GM23338 (cell line): ENCODE measurements around the gene L3MBTL4. TPM values are rescaled to one million over a fixed set of nuclear protein-coding genes. Genes with fewer than 3 reads are reported as not detected.

Experiments used
- ATAC-seq: fragments of 200-7000 bp; cut with Tn5 transposase; 3 replicates; pipeline ENCODE4 v1.9.1; 2020
- DNase-seq: peaks from one replicate; pipeline ENCODE4 v3.0.0-alpha.2; 2015; ENCODE audit warnings: low spot score
- H2AFZ ChIP-seq: fragments of 200-600 bp; sonication (generic); 2 replicates; pipeline ENCODE4 v1.8.0; 2016; ENCODE audit warnings: antibody characterized with exemption, mild to moderate bottlenecking, moderate library complexity
- H3F3A ChIP-seq: fragments of 200-600 bp; sonication (generic); replicated peaks from 2 replicates; pipeline ENCODE4 v1.8.0; 2017; ENCODE audit warnings: antibody characterized with exemption, mixed run types, low read depth
- H3K27ac ChIP-seq: fragments of 200-600 bp; sonication (generic); 2 replicates; pipeline ENCODE4 v1.6.1; 2016; ENCODE audit warnings: low read depth
- H3K27me3 ChIP-seq: fragments of 200-600 bp; sonication (generic); 2 replicates; pipeline ENCODE4 v1.8.0; 2016; ENCODE audit warnings: mild to moderate bottlenecking, mixed run types, moderate library complexity; ENCODE audit not compliant: insufficient read depth
- H3K36me3 ChIP-seq: fragments of 200-600 bp; sonication (generic); 2 replicates; pipeline ENCODE4 v1.8.0; 2016; ENCODE audit warnings: mild to moderate bottlenecking; ENCODE audit not compliant: insufficient read depth
- H3K4me1 ChIP-seq: fragments of 200-600 bp; sonication (generic); 2 replicates; pipeline ENCODE4 v1.8.0; 2016; ENCODE audit warnings: mild to moderate bottlenecking, moderate library complexity; ENCODE audit not compliant: insufficient read depth
- H3K4me2 ChIP-seq: fragments of 200-600 bp; sonication (generic); 2 replicates; pipeline ENCODE4 v1.7.1; 2017; ENCODE audit warnings: mixed run types
- H3K4me3 ChIP-seq: fragments of 200-600 bp; sonication (generic); 2 replicates; pipeline ENCODE4 v1.6.1; 2016; ENCODE audit warnings: mixed run types
- H3K79me2 ChIP-seq: fragments of 200-600 bp; sonication (generic); replicated peaks from 2 replicates; pipeline ENCODE4 v1.8.0; 2017; ENCODE audit warnings: mild to moderate bottlenecking; ENCODE audit not compliant: insufficient read depth
- H3K9me2 ChIP-seq: fragments of 200-600 bp; sonication (generic); 2 replicates; pipeline ENCODE4 v1.8.0; 2017; ENCODE audit not compliant: insufficient read depth
- H4K20me1 ChIP-seq: fragments of 200-600 bp; sonication (generic); replicated peaks from 2 replicates; pipeline ENCODE4 v1.8.0; 2017; ENCODE audit warnings: mild to moderate bottlenecking; ENCODE audit not compliant: insufficient read depth
- H3K27ac Mint-ChIP-seq: 2 replicates; pipeline ENCODE4 v1.8.0; 2020; ENCODE audit warnings: inconsistent platforms, mild to moderate bottlenecking, moderate library complexity, mixed read lengths
- H3K27me3 Mint-ChIP-seq: 3 replicates; pipeline ENCODE4 v1.8.0; 2022; ENCODE audit warnings: low read depth, mild to moderate bottlenecking, moderate library complexity, mixed read lengths, inconsistent platforms; ENCODE audit not compliant: insufficient read depth, poor library complexity
- H3K36me3 Mint-ChIP-seq: 3 replicates; pipeline ENCODE4 v1.8.0; 2021; ENCODE audit warnings: low read depth, mild to moderate bottlenecking, inconsistent platforms, moderate library complexity, mixed read lengths
- H3K4me1 Mint-ChIP-seq: 3 replicates; pipeline ENCODE4 v1.8.0; 2020; ENCODE audit warnings: mild to moderate bottlenecking, inconsistent platforms, mixed read lengths
- H3K4me3 Mint-ChIP-seq: 3 replicates; pipeline ENCODE4 v1.8.0; 2021; ENCODE audit warnings: moderate library complexity, mild to moderate bottlenecking, inconsistent platforms, mixed read lengths
- H3K9me3 Mint-ChIP-seq: 3 replicates; pipeline ENCODE4 v1.8.0; 2020; ENCODE audit warnings: moderate library complexity, mild to moderate bottlenecking, inconsistent platforms, mixed read lengths
- CREB1 ChIP-seq: fragments of 250-450 bp; sonication (Bioruptor Pico); IDR thresholded peaks from 2 replicates; pipeline ENCODE4 v1.5.0; 2020; ENCODE audit warnings: low read depth, mild to moderate bottlenecking, moderate library complexity
- EZH2phosphoT487 ChIP-seq: fragments of 200-600 bp; sonication (generic); IDR thresholded peaks from one replicate; pipeline ENCODE4 v1.8.1; 2018; ENCODE audit warnings: antibody characterized with exemption; ENCODE audit not compliant: unreplicated experiment
- JUNB ChIP-seq: IDR thresholded peaks from one replicate; pipeline ENCODE4 v1.6.1; 2016; ENCODE audit warnings: antibody characterized with exemption; ENCODE audit not compliant: unreplicated experiment
- POLR2AphosphoS5 ChIP-seq: IDR thresholded peaks from 2 replicates; pipeline ENCODE4 v1.6.1; 2016; ENCODE audit warnings: antibody characterized with exemption, low read depth
- ZNF114 ChIP-seq: fragments of 250-450 bp; sonication (Bioruptor Pico); IDR thresholded peaks from 2 replicates; pipeline ENCODE4 v1.5.0; 2020; ENCODE audit warnings: mild to moderate bottlenecking, moderate library complexity
- ZNF331 ChIP-seq: fragments of 250-450 bp; sonication (Bioruptor Pico); IDR thresholded peaks from 2 replicates; pipeline ENCODE4 v1.5.0; 2020; ENCODE audit warnings: low read depth, mild to moderate bottlenecking, moderate library complexity
- polyA plus RNA-seq: library from polyadenylated mRNA; unstranded; fragments of >200 nt; fragmentation: Nextera tagmentation; extraction: Ambion mirVana; gene quantifications from 2 replicates; pipeline ENCODE4 v1.2.1, GENCODE V29; 2016
- total RNA-seq: library from RNA; depleted of rRNA; stranded (reverse); fragments of >200 nt; shearing (Covaris generic); gene quantifications from 2 replicates; pipeline ENCODE4 v1.2.3, GENCODE V29; 2014
- TF ChIP-seq, protein P1 (sequence below): fragments of 250-450 bp; sonication (Bioruptor Pico); IDR thresholded peaks from 2 replicates; pipeline ENCODE4 v1.5.0; 2020; ENCODE audit warnings: mild to moderate bottlenecking, moderate library complexity
- TF ChIP-seq, protein P2 (sequence below): IDR thresholded peaks from 2 replicates; pipeline ENCODE4 v1.6.1; 2016; ENCODE audit warnings: antibody characterized with exemption
- TF ChIP-seq, protein P3 (sequence below): IDR thresholded peaks from one replicate; pipeline ENCODE4 v1.6.1; 2018; ENCODE audit warnings: antibody characterized with exemption; ENCODE audit not compliant: unreplicated experiment

The L3MBTL4 gene
- total and polyA plus RNA-seq, 2 experiments from 2014 or later = 0.48 to 2.8 TPM

DNA sequence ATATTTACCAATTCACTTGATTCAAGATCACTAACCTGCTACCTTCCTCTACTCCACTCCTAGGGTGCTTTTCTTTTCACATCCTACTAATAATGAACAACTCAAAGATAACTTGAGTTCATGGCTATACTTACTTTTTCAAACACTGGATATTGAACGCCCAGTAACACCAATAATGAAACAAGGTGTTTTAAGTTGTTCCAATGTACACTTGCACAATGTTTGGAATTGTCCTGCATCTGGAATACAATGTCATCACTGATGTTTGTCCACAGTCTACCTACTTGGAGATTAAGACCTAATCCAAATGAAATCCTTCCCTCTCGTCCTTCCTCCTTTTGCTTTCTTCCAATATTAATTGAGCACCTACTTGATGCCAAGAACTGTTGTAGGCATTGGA lies 301.1 kb downstream of the L3MBTL4 start:
- Mint-ChIP-seq H3K9me3 (no peaks in the 10 kb centered on the region), H3K27ac (no peak overlapping the region), H3K4me1 (no peaks in the 10 kb centered on the region)

DNA sequence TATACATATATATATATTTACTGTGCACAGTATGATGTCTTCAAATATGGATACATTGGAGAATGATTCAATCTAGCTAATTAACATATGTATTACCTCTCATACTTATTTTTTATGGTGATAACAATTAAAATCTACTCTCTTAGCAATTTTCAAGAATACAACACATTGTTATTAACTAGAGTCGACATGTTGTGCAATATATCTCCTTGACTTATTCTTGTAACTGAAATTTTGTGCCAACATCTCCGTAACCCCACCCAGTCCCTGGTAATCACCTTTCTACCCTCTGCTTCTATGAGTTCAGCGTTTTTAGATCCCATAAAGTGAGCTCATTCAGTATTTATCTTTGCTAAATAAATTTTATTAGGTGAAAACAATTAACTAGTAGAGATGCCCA lies 303.0 kb downstream of the L3MBTL4 start:
- Histone ChIP-seq H2AFZ (no peak overlapping the region), H4K20me1 (no peaks in the 10 kb centered on the region; the same call in 1 of the 2 replicates), H3K79me2 (no peaks in the 10 kb centered on the region), H3K27ac (no peak overlapping the region), H3K4me3 (no peak overlapping the region), H3K4me2 (no peak overlapping the region), H3F3A (no peaks in the 10 kb centered on the region), H3K36me3 (no peaks in the 10 kb centered on the region), H3K4me1 (no peaks in the 10 kb centered on the region), H3K27me3 (no peaks in the 10 kb centered on the region), H3K9me2 (0 out of 2 replicates have a peak, but pooled peaks cover 6% of the 10 kb centered on the region)
- H3K27ac Mint-ChIP-seq = no peak overlapping the region
- no peak overlapping the region for H3K4me3 Mint-ChIP-seq
- DNase-seq = no peak
- H3K27me3 Mint-ChIP-seq = peaks cover 7% of the 10 kb centered on the region
- no peaks in the 10 kb centered on the region for H3K9me3 Mint-ChIP-seq
- H3K4me1 Mint-ChIP-seq = no peaks in the 10 kb centered on the region
- no peaks in the 10 kb centered on the region for H3K36me3 Mint-ChIP-seq
- ATAC-seq = no peak
- TF ChIP-seq, protein P1, sequence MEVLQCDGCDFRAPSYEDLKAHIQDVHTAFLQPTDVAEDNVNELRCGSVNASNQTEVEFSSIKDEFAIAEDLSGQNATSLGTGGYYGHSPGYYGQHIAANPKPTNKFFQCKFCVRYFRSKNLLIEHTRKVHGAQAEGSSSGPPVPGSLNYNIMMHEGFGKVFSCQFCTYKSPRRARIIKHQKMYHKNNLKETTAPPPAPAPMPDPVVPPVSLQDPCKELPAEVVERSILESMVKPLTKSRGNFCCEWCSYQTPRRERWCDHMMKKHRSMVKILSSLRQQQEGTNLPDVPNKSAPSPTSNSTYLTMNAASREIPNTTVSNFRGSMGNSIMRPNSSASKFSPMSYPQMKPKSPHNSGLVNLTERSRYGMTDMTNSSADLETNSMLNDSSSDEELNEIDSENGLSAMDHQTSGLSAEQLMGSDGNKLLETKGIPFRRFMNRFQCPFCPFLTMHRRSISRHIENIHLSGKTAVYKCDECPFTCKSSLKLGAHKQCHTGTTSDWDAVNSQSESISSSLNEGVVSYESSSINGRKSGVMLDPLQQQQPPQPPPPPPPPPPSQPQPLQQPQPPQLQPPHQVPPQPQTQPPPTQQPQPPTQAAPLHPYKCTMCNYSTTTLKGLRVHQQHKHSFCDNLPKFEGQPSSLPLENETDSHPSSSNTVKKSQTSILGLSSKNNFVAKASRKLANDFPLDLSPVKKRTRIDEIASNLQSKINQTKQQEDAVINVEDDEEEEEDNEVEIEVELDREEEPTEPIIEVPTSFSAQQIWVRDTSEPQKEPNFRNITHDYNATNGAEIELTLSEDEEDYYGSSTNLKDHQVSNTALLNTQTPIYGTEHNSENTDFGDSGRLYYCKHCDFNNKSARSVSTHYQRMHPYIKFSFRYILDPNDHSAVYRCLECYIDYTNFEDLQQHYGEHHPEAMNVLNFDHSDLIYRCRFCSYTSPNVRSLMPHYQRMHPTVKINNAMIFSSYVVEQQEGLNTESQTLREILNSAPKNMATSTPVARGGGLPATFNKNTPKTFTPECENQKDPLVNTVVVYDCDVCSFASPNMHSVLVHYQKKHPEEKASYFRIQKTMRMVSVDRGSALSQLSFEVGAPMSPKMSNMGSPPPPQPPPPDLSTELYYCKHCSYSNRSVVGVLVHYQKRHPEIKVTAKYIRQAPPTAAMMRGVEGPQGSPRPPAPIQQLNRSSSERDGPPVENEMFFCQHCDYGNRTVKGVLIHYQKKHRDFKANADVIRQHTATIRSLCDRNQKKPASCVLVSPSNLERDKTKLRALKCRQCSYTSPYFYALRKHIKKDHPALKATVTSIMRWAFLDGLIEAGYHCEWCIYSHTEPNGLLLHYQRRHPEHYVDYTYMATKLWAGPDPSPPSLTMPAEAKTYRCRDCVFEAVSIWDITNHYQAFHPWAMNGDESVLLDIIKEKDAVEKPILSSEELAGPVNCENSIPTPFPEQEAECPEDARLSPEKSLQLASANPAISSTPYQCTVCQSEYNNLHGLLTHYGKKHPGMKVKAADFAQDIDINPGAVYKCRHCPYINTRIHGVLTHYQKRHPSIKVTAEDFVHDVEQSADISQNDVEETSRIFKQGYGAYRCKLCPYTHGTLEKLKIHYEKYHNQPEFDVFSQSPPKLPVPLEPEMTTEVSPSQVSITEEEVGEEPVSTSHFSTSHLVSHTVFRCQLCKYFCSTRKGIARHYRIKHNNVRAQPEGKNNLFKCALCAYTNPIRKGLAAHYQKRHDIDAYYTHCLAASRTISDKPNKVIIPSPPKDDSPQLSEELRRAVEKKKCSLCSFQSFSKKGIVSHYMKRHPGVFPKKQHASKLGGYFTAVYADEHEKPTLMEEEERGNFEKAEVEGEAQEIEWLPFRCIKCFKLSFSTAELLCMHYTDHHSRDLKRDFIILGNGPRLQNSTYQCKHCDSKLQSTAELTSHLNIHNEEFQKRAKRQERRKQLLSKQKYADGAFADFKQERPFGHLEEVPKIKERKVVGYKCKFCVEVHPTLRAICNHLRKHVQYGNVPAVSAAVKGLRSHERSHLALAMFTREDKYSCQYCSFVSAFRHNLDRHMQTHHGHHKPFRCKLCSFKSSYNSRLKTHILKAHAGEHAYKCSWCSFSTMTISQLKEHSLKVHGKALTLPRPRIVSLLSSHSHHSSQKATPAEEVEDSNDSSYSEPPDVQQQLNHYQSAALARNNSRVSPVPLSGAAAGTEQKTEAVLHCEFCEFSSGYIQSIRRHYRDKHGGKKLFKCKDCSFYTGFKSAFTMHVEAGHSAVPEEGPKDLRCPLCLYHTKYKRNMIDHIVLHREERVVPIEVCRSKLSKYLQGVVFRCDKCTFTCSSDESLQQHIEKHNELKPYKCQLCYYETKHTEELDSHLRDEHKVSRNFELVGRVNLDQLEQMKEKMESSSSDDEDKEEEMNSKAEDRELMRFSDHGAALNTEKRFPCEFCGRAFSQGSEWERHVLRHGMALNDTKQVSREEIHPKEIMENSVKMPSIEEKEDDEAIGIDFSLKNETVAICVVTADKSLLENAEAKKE (CRISPR knock-in tag) = no peak
- TF ChIP-seq, protein P2, sequence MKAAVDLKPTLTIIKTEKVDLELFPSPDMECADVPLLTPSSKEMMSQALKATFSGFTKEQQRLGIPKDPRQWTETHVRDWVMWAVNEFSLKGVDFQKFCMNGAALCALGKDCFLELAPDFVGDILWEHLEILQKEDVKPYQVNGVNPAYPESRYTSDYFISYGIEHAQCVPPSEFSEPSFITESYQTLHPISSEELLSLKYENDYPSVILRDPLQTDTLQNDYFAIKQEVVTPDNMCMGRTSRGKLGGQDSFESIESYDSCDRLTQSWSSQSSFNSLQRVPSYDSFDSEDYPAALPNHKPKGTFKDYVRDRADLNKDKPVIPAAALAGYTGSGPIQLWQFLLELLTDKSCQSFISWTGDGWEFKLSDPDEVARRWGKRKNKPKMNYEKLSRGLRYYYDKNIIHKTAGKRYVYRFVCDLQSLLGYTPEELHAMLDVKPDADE = no peak
- no peak for TF ChIP-seq EZH2phosphoT487
- TF ChIP-seq CREB1 (CRISPR knock-in tag) = no peak
- TF ChIP-seq, protein P3, sequence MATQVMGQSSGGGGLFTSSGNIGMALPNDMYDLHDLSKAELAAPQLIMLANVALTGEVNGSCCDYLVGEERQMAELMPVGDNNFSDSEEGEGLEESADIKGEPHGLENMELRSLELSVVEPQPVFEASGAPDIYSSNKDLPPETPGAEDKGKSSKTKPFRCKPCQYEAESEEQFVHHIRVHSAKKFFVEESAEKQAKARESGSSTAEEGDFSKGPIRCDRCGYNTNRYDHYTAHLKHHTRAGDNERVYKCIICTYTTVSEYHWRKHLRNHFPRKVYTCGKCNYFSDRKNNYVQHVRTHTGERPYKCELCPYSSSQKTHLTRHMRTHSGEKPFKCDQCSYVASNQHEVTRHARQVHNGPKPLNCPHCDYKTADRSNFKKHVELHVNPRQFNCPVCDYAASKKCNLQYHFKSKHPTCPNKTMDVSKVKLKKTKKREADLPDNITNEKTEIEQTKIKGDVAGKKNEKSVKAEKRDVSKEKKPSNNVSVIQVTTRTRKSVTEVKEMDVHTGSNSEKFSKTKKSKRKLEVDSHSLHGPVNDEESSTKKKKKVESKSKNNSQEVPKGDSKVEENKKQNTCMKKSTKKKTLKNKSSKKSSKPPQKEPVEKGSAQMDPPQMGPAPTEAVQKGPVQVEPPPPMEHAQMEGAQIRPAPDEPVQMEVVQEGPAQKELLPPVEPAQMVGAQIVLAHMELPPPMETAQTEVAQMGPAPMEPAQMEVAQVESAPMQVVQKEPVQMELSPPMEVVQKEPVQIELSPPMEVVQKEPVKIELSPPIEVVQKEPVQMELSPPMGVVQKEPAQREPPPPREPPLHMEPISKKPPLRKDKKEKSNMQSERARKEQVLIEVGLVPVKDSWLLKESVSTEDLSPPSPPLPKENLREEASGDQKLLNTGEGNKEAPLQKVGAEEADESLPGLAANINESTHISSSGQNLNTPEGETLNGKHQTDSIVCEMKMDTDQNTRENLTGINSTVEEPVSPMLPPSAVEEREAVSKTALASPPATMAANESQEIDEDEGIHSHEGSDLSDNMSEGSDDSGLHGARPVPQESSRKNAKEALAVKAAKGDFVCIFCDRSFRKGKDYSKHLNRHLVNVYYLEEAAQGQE = no peak
- TF ChIP-seq ZNF114 (CRISPR knock-in tag) = no peak
- no peak for TF ChIP-seq POLR2AphosphoS5
- TF ChIP-seq JUNB = no peak
- no peak for TF ChIP-seq ZNF331 (CRISPR knock-in tag)

More for the DNA sequence above, 301.1 kb downstream of the L3MBTL4 start:
- Histone ChIP-seq H4K20me1 (no peaks in the 10 kb centered on the region; the same call in 1 of the 2 replicates), H3K9me2 (0 out of 2 replicates have a peak, but pooled peaks cover 6% of the 10 kb centered on the region), H3F3A (no peaks in the 10 kb centered on the region), H3K4me3 (no peak overlapping the region), H3K27ac (no peak overlapping the region), H3K36me3 (no peaks in the 10 kb centered on the region), H3K4me2 (no peak overlapping the region), H2AFZ (no peak overlapping the region), H3K4me1 (no peaks in the 10 kb centered on the region), H3K27me3 (no peaks in the 10 kb centered on the region), H3K79me2 (no peaks in the 10 kb centered on the region)
- H3K4me3 Mint-ChIP-seq = no peak overlapping the region
- no peak for DNase-seq
- H3K36me3 Mint-ChIP-seq = no peaks in the 10 kb centered on the region
- no peak for ATAC-seq
- TF ChIP-seq ZNF114 (CRISPR knock-in tag) = no peak
- no peak for TF ChIP-seq JUNB
- no peak for TF ChIP-seq EZH2phosphoT487
- TF ChIP-seq ZNF331 (CRISPR knock-in tag) = no peak
- H3K27me3 Mint-ChIP-seq = peaks cover 4% of the 10 kb centered on the region
